GM21423 (cell line): ENCODE results near the gene CPNE8.

ENCODE experiments used
- ATAC-seq: cut with Tn5 transposase; IDR thresholded peaks from one replicate; pipeline ENCODE4 v1.9.1; 2021; ENCODE audit warnings: mild to moderate bottlenecking, moderate library complexity; ENCODE audit not compliant: unreplicated experiment

The CPNE8 gene

DNA sequence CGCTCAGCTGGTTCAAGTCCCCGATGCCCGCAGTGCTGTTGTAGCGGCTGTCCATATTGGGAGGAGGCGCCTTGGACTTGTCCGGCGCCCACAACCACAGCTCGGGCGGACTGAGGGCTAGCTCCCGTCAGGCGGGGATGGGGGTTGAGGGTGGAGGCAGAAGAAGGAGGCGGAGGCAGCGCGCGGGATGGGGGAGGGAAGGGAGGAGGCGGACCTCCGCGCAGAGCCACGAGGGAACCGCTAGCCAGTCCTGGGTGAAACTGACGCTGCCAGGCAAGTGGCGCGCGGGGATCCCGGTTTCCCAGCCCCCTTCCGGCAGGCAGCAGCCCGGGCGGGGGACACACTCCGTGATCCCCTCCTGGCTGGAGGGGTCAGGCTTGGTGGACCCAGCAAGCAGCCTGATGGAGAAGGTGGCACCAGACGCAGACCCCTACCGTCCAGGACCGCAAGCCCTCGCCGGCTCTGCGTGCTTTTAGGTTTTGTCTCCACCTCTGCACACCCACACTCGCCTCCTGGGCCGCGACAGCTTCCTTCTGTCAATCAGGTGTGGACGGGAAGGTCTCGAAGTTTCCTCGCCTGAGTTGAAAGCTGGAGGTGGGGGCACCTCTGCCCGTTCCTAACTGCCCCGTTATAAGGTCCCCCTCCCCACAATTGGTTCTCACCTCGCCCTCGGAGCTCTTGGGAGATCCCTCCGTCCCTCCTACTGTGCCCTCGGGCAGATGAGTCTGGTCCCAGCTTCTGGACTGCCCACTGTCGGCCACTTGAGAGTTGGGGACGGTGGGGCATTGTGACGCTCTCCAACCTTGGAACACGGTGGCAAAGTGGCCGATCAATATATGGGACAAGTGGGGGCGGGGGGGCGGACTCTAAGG lies at the start of gene CPNE8:
Gene CPNE8, minus strand, starts transcription at position 112 of the 872 bp plus-strand sequence. Its CDS starts 57 bp downstream, at position 55.
- ATAC-seq, result peak; percentile 55

DNA sequence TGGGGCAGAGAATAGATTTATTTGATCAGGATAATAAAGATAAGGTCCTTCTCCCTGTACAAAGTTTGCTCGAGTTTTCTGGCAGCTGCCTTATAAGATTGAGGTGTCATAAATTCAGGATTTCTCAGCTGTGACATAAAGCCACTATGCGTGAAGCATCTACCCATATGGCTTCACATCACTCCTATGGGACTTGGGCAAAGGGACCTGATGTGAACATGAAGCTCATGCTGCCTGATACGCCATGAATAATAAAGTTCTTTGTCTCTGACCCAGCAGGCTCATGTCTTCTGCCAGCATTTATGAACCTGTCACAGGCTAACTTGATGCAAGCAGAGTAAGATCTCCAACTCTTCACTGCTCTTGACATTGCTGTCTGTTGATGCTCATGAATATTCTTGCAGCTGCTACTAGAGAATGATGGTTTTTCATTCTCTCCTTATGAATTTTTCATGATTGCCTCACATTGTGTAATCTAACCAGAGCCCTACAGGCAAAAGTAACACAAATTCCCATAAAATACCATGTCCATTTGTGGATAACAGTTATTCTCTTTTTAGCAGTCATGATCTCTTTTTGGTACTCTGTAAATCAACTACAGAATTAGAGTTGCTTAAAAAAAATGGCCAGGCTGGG lies 49.0 kb upstream of the CPNE8 start:
- no peak for ATAC-seq

DNA sequence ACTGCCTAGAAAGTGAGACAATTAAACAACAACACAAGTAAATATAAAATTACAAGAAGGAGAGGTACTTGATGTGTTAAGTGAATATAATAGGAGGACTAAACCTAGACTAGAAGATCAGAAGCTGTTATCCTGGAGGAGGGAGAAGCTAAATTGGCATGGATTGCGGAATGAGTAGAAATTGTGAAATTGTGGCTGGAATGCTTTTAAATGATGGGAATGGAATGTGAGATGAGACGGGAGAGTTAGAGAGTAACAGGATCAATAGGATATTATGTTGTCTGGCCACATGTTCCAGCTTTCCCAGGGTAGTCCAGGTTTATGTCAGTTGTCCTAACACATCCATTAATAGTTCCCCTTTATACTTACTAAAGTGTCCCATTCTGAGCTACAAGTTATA lies 44.0 kb upstream of the CPNE8 start:
- ATAC-seq, result no peak

- ATAC-seq, result no peak
Observed at GRCh38 chr12:38934686-38935085, 29.3 kb upstream of the CPNE8 start.

DNA sequence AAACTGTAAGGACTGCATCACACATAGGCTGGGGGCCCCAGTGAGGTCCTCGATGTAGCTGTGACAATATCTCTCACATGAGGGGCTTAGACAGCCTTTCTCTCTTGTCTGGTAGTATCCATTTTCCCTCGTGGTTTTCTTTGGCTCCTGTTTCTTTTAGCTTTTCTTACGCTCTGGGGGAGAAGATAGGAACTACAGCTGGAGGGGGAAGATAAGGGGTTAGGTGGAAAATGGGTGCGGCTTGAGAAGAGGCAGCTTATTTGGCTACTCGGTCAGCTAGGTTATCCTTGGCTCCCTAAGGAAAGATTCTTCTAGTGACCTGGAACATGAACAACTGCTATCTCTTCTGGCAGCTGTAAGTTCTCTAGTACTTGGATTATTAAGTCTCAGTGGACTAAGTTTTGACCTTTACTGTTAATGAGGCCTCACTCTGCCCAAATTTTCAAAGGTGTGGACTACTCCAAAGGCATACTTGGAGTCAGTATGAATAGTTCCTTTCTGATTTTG lies 28.7 kb upstream of the CPNE8 start:
- ATAC-seq, result no peak

- no peak for ATAC-seq
Observed at GRCh38 chr12:38932320-38932719, 26.9 kb upstream of the CPNE8 start.

DNA sequence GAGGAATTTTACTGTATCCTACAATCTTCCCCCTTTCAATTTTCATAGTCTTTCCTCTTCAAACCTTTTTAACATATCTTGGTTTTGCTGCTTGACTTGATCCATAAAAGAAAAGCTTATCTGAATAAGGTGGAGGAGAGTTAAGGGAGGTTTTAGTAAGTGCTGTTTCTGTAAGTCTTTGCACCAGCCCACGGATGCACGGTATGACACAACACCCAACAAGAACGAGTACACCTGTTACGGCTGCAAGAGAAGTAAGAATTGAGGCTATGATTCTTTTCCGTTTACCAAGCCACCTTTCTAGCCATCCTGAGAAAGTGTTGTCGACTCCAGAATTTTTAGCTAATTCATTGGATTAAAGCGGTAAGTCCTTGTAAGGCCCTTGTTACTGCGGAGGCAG lies 26.1 kb upstream of the CPNE8 start:
- no peak for ATAC-seq

- ATAC-seq, result no peak
Observed at GRCh38 chr12:38930990-38931389, 25.6 kb upstream of the CPNE8 start.

DNA sequence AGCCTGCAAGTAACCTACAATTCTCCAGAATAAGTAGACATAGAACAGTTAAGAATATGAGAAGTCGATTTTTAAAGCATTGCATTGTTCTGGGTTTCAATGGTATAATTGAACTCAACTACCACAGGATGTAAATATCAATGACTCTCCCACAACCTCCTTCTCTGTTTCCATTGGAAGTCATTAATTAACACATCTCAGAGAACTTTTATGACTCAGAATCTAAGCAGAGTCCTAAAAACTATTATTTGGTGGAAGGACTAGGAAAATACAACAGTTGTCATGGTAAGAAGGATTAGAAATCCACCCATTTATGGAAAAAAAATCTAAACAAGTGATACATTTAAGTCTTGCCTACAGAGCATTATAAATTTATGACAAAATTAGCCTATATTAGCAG lies 21.1 kb upstream of the CPNE8 start:
- no peak for ATAC-seq

GRCh38 chr12:38921025-38921677 lies 15.8 kb upstream of the CPNE8 start:
- peak; percentile 80 for ATAC-seq

- ATAC-seq, result no peak
Observed at GRCh38 chr12:38919191-38919590, 13.8 kb upstream of the CPNE8 start.

GRCh38 chr12:38915429-38916182 lies 10.2 kb upstream of the CPNE8 start:
- no peak for ATAC-seq

DNA sequence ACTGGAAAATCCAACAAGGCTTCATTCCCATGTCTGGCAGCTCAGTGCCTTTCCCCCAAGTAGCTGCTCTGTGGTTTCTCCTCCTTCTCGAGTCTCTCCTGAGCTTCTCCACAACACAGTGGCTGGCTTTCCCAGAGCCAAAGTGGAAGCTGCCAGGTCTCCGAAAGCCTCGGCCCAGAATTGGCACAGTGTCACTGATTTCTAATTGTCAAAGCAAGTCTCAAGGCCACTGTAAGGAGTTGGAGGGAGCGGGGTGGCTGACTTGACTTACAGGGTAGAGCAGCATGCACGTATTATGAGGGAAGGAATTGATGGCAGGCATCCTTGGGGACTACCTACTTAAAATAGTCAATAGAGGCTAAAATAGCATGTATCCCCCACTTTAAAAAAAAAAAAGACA lies 6.7 kb upstream of the CPNE8 start:
- no peak for ATAC-seq

DNA sequence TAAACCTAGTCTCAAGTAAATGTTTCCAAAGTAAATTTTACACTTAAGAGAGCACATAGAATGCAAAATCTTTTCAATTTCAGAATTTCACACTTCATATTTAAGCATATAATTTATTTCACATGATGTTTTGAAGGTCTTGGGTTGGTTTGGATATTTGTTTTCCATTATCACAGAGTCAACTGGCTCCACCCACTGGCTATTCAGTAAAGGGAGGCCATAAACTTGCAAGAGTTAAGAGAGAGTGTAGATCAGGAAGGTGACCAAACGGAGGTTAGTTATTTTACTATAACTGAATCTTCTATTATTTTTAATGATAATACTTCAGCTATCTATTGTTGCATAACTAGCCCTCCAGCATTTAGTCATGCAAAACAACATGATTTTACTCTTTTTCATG lies 6.2 kb upstream of the CPNE8 start:
- no peak for ATAC-seq

DNA sequence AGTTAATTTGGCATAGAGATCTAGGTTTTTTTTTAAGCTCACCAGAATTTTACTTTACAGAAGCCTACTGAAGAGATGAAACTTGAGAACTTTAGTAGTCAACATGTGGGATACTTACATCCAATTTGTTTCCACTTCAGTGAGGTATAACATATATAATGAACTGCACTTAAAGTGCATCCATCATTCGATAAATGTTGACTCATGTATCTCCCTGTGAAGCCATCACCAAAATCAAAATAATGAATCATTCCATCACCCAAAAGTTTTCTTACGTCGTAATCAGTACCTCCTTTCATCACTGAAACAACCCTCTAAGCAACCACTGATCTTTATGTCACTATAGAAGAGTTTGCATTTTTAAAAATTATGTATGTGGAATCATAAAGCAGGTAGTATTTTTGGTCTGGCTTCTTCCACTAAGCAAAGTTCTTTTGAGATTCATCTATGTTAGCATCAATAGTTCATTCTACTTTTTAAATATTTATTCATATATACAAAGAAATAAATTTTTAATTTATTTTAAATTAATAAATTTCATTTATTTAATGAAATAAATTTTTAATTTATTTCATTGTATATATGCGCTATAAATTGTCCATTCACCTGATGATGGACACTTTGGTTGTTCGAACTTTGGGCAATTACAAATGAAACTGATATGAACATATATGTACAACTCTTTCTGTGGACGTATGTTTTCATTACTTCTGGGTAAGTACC lies 2.0 kb upstream of the CPNE8 start:
- no peak for ATAC-seq

GRCh38 chr12:38906482-38907200 lies 1.2 kb upstream of the CPNE8 start:
- ATAC-seq, result peak; percentile 53

- ATAC-seq, result peak; percentile 66
Observed at GRCh38 chr12:38904537-38905479, 583 bp downstream of the CPNE8 start.

- no peak for ATAC-seq
Observed at GRCh38 chr12:38903596-38903995, 1.8 kb downstream of the CPNE8 start.
